Activated CD4-positive, alpha-beta T cell treated with anti-CD3 and anti-CD28 coated beads, Interleukin-2, amount 10 ng/mL, durations not matched to agents 7 days and 5 days (primary cell): ENCODE measurements around the gene KSR1. TPM values are rescaled to one million over a fixed set of nuclear protein-coding genes. Genes with fewer than 3 reads are reported as not detected.

Source experiments
- CTCF ChIA-PET: fragments of 350-600 bp; sonication (Branson Sonifier 250); formaldehyde crosslinking; loops from one replicate; lab custom pipeline; 2021; ENCODE audit warnings: antibody characterized with exemption; lab: Charles Lee
- POLR2A ChIA-PET: fragments of 350-600 bp; sonication (Branson Sonifier 250); formaldehyde crosslinking; loops from one replicate; lab custom pipeline; 2021; ENCODE audit warnings: antibody characterized with exemption; lab: Charles Lee
- DNase-seq: peaks from one replicate; pipeline ENCODE4 v3.0.0-alpha.2; 2020
- H3K27ac Mint-ChIP-seq: one replicate; pipeline ENCODE4 v1.8.0; 2021; ENCODE audit warnings: mild to moderate bottlenecking, moderate library complexity, mixed read lengths
- H3K27me3 Mint-ChIP-seq: one replicate; pipeline ENCODE4 v1.8.0; 2021; ENCODE audit warnings: mixed read lengths
- H3K36me3 Mint-ChIP-seq: one replicate; pipeline ENCODE4 v1.8.0; 2021; ENCODE audit warnings: low read depth, mixed read lengths
- H3K4me1 Mint-ChIP-seq: one replicate; pipeline ENCODE4 v1.8.0; 2021; ENCODE audit warnings: mixed read lengths
- H3K4me3 Mint-ChIP-seq: one replicate; pipeline ENCODE4 v1.8.0; 2021; ENCODE audit warnings: mild to moderate bottlenecking, moderate library complexity, mixed read lengths
- H3K9me3 Mint-ChIP-seq: one replicate; pipeline ENCODE4 v1.8.0; 2021; ENCODE audit warnings: mixed read lengths
- total RNA-seq, 2 experiments: library from RNA; stranded (reverse); gene quantifications; one replicate each; pipeline ENCODE4 v1.2.3, GENCODE V29; 2021

KSR1 gene
- total RNA-seq, 2 experiments from 2014 or later: 43.1 to 45.7 TPM

DNA sequence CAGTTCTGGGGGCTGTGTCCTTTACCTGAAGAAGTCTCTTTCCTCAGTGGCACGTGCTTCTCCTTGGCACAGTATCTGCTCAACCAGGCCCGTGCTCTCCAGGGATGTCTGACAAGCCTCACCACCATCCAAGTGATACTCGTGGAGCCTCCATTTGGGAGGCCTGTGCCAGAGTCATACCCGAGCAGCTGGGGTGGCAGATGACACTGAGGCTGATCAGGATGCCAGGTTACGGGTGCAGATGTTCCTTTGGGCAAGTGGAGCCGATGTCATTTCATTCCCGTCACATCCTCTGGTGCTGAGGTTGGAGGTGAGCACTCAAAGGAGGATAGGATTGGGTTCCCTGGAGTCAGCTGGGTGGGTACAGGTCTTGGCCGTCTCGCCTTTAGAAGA, 87.2 kb downstream of the KSR1 start:
- Mint-ChIP-seq H3K4me1 (peaks cover 75% of the 10 kb centered on the region), H3K9me3 (no peaks in the 10 kb centered on the region), H3K27me3 (no peaks in the 10 kb centered on the region), H3K27ac (no peak overlapping the region), H3K36me3 (no peaks in the 10 kb centered on the region), H3K4me3 (no peak overlapping the region)
- ChIA-PET POLR2A (no interaction called here), CTCF (interaction anchor here (1.0 to 1.3 kb wide), 3 partner anchors 16 to 161 kb away, joined by 3 to 4 read pairs (median 3); no protein-coding TSS in a partner anchor)
- no peak for DNase-seq

DNA sequence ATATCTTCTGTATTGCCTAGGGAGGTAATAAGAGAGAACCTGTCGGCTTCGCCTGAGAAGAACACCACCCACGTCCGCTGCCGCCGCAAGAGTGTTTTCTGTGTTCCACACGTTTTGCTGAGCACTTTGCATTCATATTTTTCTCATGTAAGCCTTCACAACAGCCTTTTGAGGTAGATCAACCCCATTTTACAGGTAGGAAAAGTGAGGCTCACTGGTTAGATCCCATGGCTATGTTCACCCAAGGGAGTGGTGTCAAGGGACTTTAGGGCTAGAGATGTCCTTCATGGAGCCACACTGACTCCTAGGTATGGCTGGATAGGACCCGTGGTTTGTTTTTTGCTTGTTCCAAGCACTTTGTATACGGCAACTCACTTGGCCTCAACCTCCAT, 87.7 kb downstream of the KSR1 start:
- Mint-ChIP-seq H3K4me1 (peaks cover 75% of the 10 kb centered on the region), H3K27ac (peak overlapping the region; percentile 84), H3K4me3 (no peak overlapping the region), H3K9me3 (no peaks in the 10 kb centered on the region), H3K27me3 (no peaks in the 10 kb centered on the region), H3K36me3 (no peaks in the 10 kb centered on the region)
- POLR2A ChIA-PET: interaction anchor here (0.7 kb wide), 1 partner anchor 70 kb away, joined by 3 read pairs; no protein-coding TSS in a partner anchor
- CTCF ChIA-PET: interaction anchor here (0.6 to 2.7 kb wide), 6 partner anchors 14 to 162 kb away, joined by 3 to 7 read pairs (median 4); no protein-coding TSS in a partner anchor
- no peak for DNase-seq

- H3K36me3 Mint-ChIP-seq: no peaks in the 10 kb centered on the region
- no peaks in the 10 kb centered on the region for H3K27me3 Mint-ChIP-seq
- peak overlapping the region; percentile 84 for H3K27ac Mint-ChIP-seq
- CTCF ChIA-PET: interaction anchor here (0.6 to 2.7 kb wide), 9 partner anchors 13 to 162 kb away, joined by 3 to 7 read pairs (median 4); no protein-coding TSS in a partner anchor
- H3K4me3 Mint-ChIP-seq: peak overlapping the region; percentile 43
- H3K9me3 Mint-ChIP-seq: no peaks in the 10 kb centered on the region
- peak; percentile 60 for DNase-seq
- POLR2A ChIA-PET: interaction anchor here (0.7 to 1.0 kb wide), 3 partner anchors 16 to 71 kb away, joined by 3 to 4 read pairs (median 3); no protein-coding TSS in a partner anchor
- peaks cover 72% of the 10 kb centered on the region for H3K4me1 Mint-ChIP-seq
These were observed 88.3 kb downstream of the KSR1 start for GRCh38 chr17:27544350-27545131.

- Mint-ChIP-seq H3K27me3 (no peaks in the 10 kb centered on the region), H3K4me1 (peaks cover 72% of the 10 kb centered on the region), H3K36me3 (no peaks in the 10 kb centered on the region), H3K4me3 (no peak overlapping the region), H3K27ac (peak overlapping the region; percentile 84), H3K9me3 (no peaks in the 10 kb centered on the region)
- no peak for DNase-seq
- POLR2A ChIA-PET: no interaction called here
- CTCF ChIA-PET: interaction anchor here (0.6 to 2.7 kb wide), 10 partner anchors 9 to 152 kb away, joined by 3 to 8 read pairs (median 4); no protein-coding TSS in a partner anchor
These were observed 89.4 kb downstream of the KSR1 start for GRCh38 chr17:27545562-27546229.

- peak overlapping the region; percentile 27 for H3K4me3 Mint-ChIP-seq
- H3K27ac Mint-ChIP-seq: peak overlapping the region; percentile 68
- CTCF ChIA-PET: interaction anchor here (0.6 to 2.7 kb wide), 6 partner anchors 15 to 53 kb away, joined by 3 to 8 read pairs (median 4); no protein-coding TSS in a partner anchor
- H3K27me3 Mint-ChIP-seq: no peaks in the 10 kb centered on the region
- H3K9me3 Mint-ChIP-seq: no peaks in the 10 kb centered on the region
- H3K36me3 Mint-ChIP-seq: peaks cover 4% of the 10 kb centered on the region
- POLR2A ChIA-PET: no interaction called here
- peaks cover 66% of the 10 kb centered on the region for H3K4me1 Mint-ChIP-seq
- DNase-seq: no peak
These were observed 90.5 kb downstream of the KSR1 start for GRCh38 chr17:27546624-27547300.

GRCh38 chr17:27547301-27547683, 91.0 kb downstream of the KSR1 start:
- ChIA-PET POLR2A (no interaction called here), CTCF (interaction anchor here (1.5 to 2.3 kb wide), 2 partner anchors 16 to 18 kb away, joined by 4 to 8 read pairs; no protein-coding TSS in a partner anchor)
- H3K4me1 Mint-ChIP-seq: peaks cover 64% of the 10 kb centered on the region
- no peaks in the 10 kb centered on the region for H3K27me3 Mint-ChIP-seq
- DNase-seq: no peak
- H3K36me3 Mint-ChIP-seq: peaks cover 4% of the 10 kb centered on the region
- no peaks in the 10 kb centered on the region for H3K9me3 Mint-ChIP-seq
- no peak overlapping the region for H3K4me3 Mint-ChIP-seq
- H3K27ac Mint-ChIP-seq: peak overlapping the region; percentile 68

GRCh38 chr17:27548369-27548768, 92.1 kb downstream of the KSR1 start:
- no peak for DNase-seq
- Mint-ChIP-seq H3K9me3 (no peaks in the 10 kb centered on the region), H3K4me3 (no peak overlapping the region), H3K4me1 (peaks cover 56% of the 10 kb centered on the region), H3K36me3 (peaks cover 9% of the 10 kb centered on the region), H3K27me3 (no peaks in the 10 kb centered on the region), H3K27ac (no peak overlapping the region)
- POLR2A ChIA-PET: no interaction called here
- CTCF ChIA-PET: no interaction called here

DNA sequence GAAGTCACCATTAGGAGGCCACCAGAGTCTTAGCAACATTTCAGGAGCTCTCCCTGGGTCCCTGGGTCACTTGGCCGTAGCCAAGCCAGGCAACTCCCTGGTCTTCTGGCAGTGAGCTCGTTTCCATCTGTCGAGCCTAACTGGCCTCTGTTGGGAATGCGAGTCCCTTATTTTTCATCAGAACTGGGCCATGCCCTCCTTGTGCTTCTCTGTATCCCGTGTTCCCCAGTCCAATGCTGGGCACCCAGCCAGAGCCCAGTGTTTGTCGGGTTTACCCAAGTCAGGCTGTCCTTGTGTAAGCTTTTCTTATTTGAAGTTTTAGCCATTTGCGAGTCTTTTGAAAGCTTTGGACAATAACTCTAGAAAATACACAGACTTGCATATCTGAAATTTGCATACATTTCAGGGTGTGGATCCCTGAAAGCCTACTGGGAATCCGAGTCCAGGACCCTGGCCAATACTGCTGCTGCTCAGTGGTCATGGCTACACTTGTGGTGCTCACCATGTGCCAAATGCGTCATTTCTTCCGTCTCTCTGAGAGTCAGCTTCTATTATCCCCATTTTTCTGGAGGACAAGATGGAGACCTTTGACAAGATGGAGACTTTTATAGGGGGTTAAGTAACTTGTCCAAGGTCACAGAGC, 93.1 kb downstream of the KSR1 start:
- H3K36me3 Mint-ChIP-seq: peaks cover 9% of the 10 kb centered on the region
- H3K4me1 Mint-ChIP-seq: peaks cover 46% of the 10 kb centered on the region
- H3K4me3 Mint-ChIP-seq: no peak overlapping the region
- no peaks in the 10 kb centered on the region for H3K27me3 Mint-ChIP-seq
- no peak for DNase-seq
- no peak overlapping the region for H3K27ac Mint-ChIP-seq
- H3K9me3 Mint-ChIP-seq: no peaks in the 10 kb centered on the region
- POLR2A ChIA-PET: interaction anchor here (0.5 kb wide), 1 partner anchor 772 kb away, joined by 5 read pairs; no protein-coding TSS in a partner anchor
- CTCF ChIA-PET: interaction anchor here (0.8 to 1.4 kb wide), 3 partner anchors 11 to 207 kb away, joined by 3 to 4 read pairs (median 4); no protein-coding TSS in a partner anchor

DNA sequence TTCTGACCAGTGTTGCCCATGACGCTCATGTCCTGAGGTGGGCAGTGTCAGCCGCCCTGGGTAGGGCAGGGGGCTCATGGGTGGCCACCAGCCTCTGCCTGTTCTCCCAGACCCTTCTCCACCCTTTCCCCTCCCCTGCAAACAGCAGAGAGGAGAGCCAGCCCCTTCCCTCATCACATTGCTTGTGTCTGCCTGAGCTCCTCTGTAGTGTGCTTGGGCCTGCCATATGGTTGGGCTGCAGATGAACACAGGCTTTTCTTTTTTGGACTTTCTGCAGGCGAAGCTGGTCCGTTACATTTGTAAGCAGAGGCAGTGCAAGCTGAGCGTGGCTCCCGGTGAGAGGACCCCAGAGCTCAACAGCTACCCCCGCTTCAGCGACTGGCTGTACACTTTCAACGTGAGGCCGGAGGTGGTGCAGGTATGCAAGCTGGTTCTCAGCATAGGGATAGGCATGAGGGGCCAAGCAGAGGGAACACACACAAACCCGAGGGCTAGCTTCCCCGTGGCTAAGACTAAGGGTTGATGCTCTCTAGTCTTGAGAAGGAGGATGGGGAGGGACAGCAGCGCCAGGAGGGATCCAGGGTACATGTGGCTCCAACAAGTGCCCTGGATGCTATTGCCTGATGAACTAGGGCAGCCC, 94.2 kb downstream of the KSR1 start:
- Mint-ChIP-seq H3K27me3 (no peaks in the 10 kb centered on the region), H3K9me3 (no peaks in the 10 kb centered on the region), H3K4me1 (peaks cover 43% of the 10 kb centered on the region), H3K27ac (no peak overlapping the region), H3K4me3 (no peak overlapping the region), H3K36me3 (peaks cover 9% of the 10 kb centered on the region)
- POLR2A ChIA-PET: no interaction called here
- DNase-seq: no peak
- CTCF ChIA-PET: interaction anchor here (1.3 to 1.4 kb wide), 4 partner anchors 10 to 14 kb away, joined by 3 to 5 read pairs (median 4); no protein-coding TSS in a partner anchor

DNA sequence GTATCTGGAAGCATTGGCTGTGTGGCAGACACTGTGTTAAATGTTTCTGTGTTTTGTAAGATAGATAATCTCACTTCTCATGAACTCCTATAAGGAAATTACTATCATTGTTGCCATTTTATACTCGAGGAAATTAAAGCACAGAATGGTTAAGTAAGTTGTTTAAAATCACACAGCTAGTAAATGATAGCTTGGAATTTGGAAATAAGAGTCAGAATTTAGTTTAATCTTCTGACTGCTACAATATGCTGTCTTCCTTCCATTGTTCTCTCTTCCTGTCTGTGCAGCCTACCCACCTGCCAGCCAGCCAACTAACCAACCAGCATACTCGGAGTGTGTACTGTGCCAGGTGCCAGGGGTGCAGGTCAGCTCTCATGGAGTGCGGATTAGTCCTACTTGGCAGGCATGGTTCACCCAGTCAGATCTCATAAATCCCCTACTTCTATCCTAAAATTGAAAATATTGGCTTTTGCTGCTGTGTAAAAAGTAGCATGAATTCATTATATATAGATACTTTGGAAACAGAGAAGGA, 94.8 kb downstream of the KSR1 start:
- Mint-ChIP-seq H3K36me3 (peaks cover 9% of the 10 kb centered on the region), H3K4me3 (no peak overlapping the region), H3K27me3 (no peaks in the 10 kb centered on the region), H3K4me1 (peaks cover 40% of the 10 kb centered on the region), H3K27ac (no peak overlapping the region), H3K9me3 (no peaks in the 10 kb centered on the region)
- ChIA-PET CTCF (interaction anchor here (1.3 to 1.4 kb wide), 2 partner anchors 12 to 13 kb away, joined by 4 to 5 read pairs; no protein-coding TSS in a partner anchor), POLR2A (no interaction called here)
- DNase-seq: no peak

GRCh38 chr17:27551701-27552248, 95.5 kb downstream of the KSR1 start:
- Mint-ChIP-seq H3K9me3 (no peaks in the 10 kb centered on the region), H3K27ac (no peak overlapping the region), H3K36me3 (peaks cover 9% of the 10 kb centered on the region), H3K4me3 (no peak overlapping the region), H3K27me3 (no peaks in the 10 kb centered on the region), H3K4me1 (peaks cover 33% of the 10 kb centered on the region)
- no peak for DNase-seq
- ChIA-PET CTCF (interaction anchor here (2.3 kb wide), 1 partner anchor 12 kb away, joined by 11 read pairs; no protein-coding TSS in a partner anchor), POLR2A (no interaction called here)
